HG02970 (cell line): Measurements from ENCODE around the gene KCTD4.

Experiments
- ATAC-seq: cut with Tn5 transposase; IDR thresholded peaks from one replicate; pipeline ENCODE4 v1.9.1; 2021; ENCODE audit warnings: mild to moderate bottlenecking, moderate library complexity, moderate number of reproducible peaks; ENCODE audit not compliant: unreplicated experiment, low FRiP score

Gene KCTD4

DNA sequence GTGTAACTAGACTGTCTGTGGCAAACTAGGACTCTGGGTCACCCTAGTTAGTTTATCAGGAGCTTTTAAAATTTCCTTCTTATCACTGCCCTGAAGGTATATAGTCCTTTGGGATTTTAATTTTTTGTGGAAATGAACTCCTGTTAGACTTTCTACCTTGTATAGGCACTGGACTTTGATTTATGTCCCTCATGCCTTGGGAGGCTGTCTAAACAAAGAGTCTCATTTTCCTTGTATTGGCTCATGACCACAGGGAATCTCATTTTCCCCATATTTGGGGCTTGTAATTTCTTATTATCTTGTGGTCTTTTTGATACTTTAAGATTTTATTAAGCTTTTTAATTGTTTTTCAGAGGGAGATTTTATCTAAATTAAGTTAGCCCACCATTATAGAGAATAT is 21.4 kb downstream of the KCTD4 start:
- ATAC-seq: no peak

- no peak for ATAC-seq
Measured at GRCh38 chr13:45178349-45179162, 22.3 kb downstream of the KCTD4 start.

DNA sequence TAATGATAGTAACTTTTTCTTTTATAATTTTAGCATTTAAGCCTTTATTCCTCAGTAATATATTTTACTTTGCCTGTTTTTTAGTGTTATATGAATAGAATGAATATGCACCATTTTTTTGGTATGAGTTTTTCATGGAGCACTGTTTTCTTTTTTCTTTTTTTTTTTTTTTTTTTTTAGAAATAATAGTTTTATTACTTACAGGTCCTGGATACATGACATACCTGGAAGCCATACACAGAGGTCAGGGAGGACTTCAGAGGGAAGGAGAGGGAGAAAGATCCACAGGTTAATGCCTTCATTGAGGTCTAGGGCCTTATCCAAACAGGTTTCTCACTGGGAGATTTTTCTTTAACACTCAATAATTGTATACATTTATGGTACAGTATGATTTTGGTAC is 26.4 kb downstream of the KCTD4 start:
- no peak for ATAC-seq

DNA sequence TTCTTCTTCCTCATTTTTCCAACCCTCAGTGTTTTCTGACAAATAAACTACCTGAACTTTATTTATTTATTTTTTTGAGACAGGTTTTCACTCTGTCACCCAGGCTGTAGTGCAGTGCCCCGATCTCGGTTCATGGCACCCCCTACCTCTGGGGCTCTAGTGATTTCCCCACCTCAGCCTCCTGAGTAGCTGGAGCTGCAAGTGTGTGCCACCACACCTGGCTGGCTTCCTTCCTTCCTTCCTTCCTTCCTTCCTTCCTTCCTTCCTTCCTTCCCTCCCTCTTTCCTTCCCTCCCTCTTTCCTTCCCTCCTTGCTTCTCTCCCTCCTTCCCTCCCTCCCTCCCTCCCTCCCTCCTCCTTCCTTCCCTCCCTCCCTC is 32.3 kb downstream of the KCTD4 start:
- ATAC-seq: no peak

GRCh38 chr13:45167611-45168554 is 33.0 kb downstream of the KCTD4 start:
- no peak for ATAC-seq

DNA sequence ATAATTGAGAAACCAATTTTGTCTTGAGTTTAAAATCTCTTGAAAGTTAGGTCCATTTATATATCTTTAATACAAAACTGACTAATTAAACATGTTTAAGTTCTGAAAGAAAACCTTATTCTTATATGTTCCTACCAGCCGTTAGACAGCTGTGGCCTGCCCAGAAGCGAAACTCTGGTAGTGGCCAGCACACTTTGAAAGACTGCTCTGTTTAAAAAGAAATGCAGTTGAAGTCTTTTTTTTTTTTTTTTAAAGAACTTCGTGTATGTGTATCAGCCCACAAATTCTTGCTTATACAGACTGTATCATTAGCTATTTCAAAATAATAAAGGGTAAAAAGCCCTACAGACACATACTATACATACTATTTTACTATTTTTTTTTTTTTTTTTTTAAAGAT is 34.0 kb downstream of the KCTD4 start:
- no peak for ATAC-seq

GRCh38 chr13:45162821-45163220 is 38.0 kb downstream of the KCTD4 start:
- no peak for ATAC-seq

DNA sequence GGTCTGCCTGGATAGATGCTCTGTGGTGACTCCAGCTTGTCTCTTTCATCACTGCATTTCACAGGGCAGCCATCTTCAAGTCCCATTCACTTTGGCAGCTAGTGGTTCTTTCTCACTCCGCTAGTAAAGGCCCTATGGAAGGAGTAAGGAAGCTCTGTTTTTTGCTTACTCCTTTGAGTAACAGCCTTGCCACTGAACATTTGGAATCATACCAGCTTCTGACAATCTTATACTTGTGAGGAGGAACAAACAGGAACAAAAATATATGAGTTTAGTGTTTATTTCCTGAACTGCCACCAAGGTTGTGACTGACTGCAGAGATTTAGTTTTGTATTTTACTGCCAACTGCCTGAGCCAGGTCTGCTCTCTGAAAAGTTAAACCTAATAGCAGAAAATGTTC is 38.7 kb downstream of the KCTD4 start:
- ATAC-seq: no peak

GRCh38 chr13:45156565-45157361 is 44.1 kb downstream of the KCTD4 start:
- ATAC-seq: no peak

DNA sequence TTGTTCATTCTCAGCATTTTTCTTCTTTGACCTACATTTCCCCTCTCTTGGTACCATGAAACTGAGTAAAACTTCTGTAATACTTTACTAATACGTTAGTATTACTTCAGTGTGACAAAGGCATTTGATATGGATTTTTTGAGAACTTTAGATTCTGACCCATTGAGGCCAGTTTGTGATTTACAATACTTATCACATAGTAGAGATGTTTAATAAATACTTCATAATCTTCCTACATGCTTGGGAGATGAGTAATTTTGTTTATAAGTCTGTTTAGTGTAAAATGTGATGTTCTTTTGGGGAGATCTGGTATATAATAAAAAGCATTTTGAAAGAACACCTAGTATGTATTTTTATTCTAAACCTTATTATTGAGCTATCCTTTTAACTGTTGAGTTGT is 50.9 kb downstream of the KCTD4 start:
- no peak for ATAC-seq

DNA sequence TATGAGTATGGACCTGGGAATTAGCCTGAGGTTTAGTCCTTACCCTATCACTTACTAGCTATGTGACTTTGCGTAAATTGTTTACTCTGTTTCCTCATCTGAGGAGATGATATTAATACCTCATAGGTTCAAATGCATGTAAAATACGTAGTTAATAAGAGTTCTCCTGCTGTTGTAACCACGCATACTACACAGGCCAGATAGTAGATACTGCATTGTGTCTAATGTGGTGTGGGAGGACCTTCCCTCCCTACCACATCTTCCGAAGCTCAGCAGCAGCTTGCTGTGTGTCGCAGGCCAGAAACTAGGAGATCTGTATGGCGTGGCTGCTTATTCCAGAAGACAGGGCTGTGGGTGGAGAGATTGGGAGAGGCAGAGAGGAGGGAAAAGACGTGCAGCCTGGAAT is 57.5 kb downstream of the KCTD4 start:
- ATAC-seq: no peak
